PFSK-1 (cell line): ENCODE results near the gene CDK7.

Source experiments
- FOXP2 ChIP-seq: optimal IDR thresholded peaks from 2 replicates; pipeline ENCODE3; 2011; ENCODE audit warnings: borderline replicate concordance, control low read depth, inconsistent platforms; ENCODE audit not compliant: insufficient read depth; ENCODE audit errors: extremely low read length, extremely low read depth
- POLR2AphosphoS5 ChIP-seq: IDR thresholded peaks from 2 replicates; pipeline ENCODE4 v1.6.1; 2012; ENCODE audit warnings: low read depth, mild to moderate bottlenecking, control low read depth, low read length, moderate library complexity
- REST ChIP-seq, 2 experiments: IDR thresholded peaks; 2 replicates each; pipeline versions ENCODE4 v1.6.1 to v1.8.0; 2011 to 2012; ENCODE audit warnings: low read depth in 2 of 2, low read length in 2 of 2, control low read depth in 1 of 2, inconsistent platforms in 1 of 2, mild to moderate bottlenecking in 1 of 2, moderate library complexity in 1 of 2; ENCODE audit not compliant: insufficient read depth in 1 of 2
- SIN3A ChIP-seq: IDR thresholded peaks from 2 replicates; pipeline ENCODE4 v1.6.1; 2012; ENCODE audit warnings: mild to moderate bottlenecking, low read length, moderate library complexity, borderline replicate concordance; ENCODE audit not compliant: insufficient read depth
- TAF1 ChIP-seq: IDR thresholded peaks from 2 replicates; pipeline ENCODE4 v1.6.1; 2012; ENCODE audit warnings: low read length, control low read depth, borderline replicate concordance; ENCODE audit not compliant: insufficient read depth

CDK7 gene

GRCh38 chr5:69281114-69281513 is 46.4 kb downstream of the CDK7 start:
- TF ChIP-seq FOXP2, result no peak
- TF ChIP-seq TAF1, result no peak
- TF ChIP-seq REST (IDR thresholded peaks at IDR 0.05; ENCODE audit: insufficient read depth in 1 of 2, low read depth in 2 of 2, low read length in 2 of 2), result no peak
- TF ChIP-seq POLR2AphosphoS5, result no peak
- no peak for TF ChIP-seq SIN3A

- TF ChIP-seq TAF1, result no peak
Observed at GRCh38 chr5:69284203-69284602, 49.5 kb downstream of the CDK7 start.

- TF ChIP-seq POLR2AphosphoS5 (no peak), TAF1 (no peak), REST (IDR thresholded peaks at IDR 0.05; ENCODE audit: insufficient read depth in 1 of 2, low read depth in 2 of 2, low read length in 2 of 2) (no peak), SIN3A (no peak), FOXP2 (no peak)
Observed at GRCh38 chr5:69285448-69286116, 50.9 kb downstream of the CDK7 start.

GRCh38 chr5:69288069-69288468 is 53.4 kb downstream of the CDK7 start:
- TF ChIP-seq REST (IDR thresholded peaks at IDR 0.05; ENCODE audit: insufficient read depth in 1 of 2, low read depth in 2 of 2, low read length in 2 of 2) (no peak), TAF1 (no peak), SIN3A (no peak), POLR2AphosphoS5 (no peak), FOXP2 (no peak)

GRCh38 chr5:69288688-69289087 is 54.0 kb downstream of the CDK7 start:
- TF ChIP-seq SIN3A, result no peak
- no peak for TF ChIP-seq POLR2AphosphoS5
- TF ChIP-seq REST (IDR thresholded peaks at IDR 0.05; ENCODE audit: insufficient read depth in 1 of 2, low read depth in 2 of 2, low read length in 2 of 2), result no peak
- no peak for TF ChIP-seq FOXP2
- no peak for TF ChIP-seq TAF1

GRCh38 chr5:69292306-69292705 is 57.6 kb downstream of the CDK7 start:
- TF ChIP-seq FOXP2, result no peak
- TF ChIP-seq SIN3A, result no peak
- no peak for TF ChIP-seq TAF1
- TF ChIP-seq REST (IDR thresholded peaks at IDR 0.05; ENCODE audit: insufficient read depth in 1 of 2, low read depth in 2 of 2, low read length in 2 of 2), result no peak
- TF ChIP-seq POLR2AphosphoS5, result no peak
